NCI-H187 treated with DMSO at 0.1 percent for 48 hours (cell line): ENCODE measurements around the gene LMAN2.
"Not testable (repeated sequence)": the region's sequence is repeated elsewhere in the genome, so short reads cannot be mapped to it uniquely, and the experiment has no call there.

Source experiments
- DNase-seq: peaks from one replicate; lab custom pipeline; 2025; lab: John Stamatoyannopoulos, UW

Gene LMAN2

DNA sequence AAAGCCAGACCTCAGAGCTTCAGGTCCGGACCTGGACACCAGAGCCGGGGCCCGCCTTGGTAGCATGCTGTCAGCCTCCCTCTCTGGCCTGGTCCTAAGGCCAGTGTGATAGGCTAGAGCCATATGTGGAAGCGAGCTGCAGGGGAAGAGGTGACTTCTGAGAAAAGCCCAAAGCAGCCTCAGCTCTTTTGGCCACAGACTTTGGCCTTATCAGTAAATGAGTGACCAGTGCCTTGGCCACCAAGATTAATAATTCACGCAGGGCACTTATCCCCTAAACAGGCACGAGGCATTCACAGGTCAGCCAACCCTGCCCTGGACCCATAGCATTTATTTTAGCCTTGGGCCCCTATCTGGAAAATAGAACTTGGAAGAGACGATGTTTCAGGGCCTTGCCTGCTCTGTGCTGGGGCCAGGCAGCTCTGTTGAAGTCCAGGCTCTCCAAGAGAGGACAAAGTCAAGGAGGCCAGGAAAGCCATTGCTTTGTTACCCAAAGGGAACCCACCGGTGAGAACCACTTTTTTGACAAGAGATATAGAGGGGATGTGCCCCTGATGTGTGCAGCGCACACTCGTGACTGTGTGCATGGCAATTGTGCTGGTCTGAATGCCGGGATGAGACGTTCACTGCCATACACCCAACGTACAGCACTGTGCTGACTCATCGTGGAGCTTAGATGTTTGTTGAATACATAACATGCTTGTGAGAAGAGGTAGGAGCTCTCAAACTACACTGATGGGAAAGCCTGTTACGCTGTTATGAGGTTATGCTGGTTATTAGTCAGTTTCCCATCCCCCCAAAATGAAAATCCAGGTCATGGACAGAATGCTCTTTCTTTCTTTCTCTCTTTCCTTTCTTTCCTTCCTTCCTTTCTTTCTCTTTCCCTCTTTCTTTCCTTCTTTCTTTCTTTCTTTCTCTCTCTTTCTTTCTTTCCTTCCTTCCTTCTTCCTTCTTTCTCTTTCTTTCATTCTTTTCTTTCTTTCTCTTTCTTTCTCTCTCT is 27.7 kb upstream of the LMAN2 start:
- DNase-seq, result no peak

DNA sequence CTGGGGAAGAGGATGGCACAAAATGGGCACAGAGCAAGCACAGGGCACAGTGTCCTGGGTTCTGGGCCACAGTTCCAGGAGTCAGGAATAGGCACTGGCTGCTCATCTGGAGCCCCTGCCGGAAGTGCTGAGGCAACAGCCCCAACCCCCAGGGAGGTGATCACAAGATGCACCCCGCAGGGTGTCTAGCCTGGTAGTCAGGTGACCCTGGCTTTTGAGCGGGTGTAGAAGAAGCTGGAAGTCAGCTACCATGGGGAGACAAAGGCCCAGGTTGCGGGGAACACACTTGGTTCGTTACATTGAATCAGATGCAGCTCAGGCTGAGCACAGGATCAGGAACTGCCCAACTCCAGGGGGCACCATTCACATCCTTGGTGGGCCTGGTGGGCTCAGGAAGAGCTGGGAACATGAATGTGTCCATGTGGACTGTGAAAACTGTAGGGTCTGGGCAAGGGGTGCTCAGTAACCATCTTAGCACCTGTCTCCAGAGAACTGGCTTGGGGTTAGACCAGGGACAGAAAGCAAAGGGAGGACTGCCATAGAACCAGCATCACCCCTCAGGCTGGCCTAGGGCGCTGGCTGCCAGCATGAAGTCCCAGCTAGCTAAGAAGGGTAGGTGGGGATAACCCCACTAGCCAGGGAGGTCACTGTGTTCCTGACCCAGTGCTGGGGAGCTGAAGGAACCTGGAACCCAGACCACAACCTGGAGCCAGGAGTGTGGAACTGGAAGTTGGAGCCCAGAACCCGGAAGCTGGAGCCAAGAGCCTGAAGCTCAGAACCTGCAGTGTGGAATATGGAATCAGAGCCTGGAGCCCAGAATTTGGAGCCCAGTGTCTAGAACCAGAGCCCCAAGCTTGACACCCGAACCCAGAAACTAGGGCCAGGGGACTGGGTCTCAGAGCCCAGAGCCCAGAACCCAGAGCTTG is 26.6 kb upstream of the LMAN2 start:
- DNase-seq, result no peak

GRCh38 chr5:177376107-177376506 is 24.6 kb upstream of the LMAN2 start:
- no peak for DNase-seq

DNA sequence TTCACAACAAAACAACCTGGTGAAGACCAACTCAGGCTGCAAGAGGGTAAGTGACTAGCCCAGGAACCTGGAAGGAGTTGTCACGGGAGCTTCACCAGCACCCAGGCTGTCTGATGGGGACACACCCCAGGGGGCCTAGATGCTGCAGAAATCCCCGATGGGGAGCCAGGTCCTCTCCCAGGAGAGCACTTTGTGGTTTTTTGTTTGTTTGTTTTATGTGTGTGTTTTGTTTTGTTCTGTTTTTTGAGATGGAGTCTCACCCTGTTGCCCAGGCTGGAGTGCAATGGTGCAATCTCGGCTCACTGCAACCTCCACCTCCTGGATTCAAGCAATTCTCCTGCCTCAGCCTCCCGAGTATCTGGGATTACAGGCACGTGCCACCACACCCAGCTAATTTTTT is 24.0 kb upstream of the LMAN2 start:
- DNase-seq, result not testable (repeated sequence)

DNA sequence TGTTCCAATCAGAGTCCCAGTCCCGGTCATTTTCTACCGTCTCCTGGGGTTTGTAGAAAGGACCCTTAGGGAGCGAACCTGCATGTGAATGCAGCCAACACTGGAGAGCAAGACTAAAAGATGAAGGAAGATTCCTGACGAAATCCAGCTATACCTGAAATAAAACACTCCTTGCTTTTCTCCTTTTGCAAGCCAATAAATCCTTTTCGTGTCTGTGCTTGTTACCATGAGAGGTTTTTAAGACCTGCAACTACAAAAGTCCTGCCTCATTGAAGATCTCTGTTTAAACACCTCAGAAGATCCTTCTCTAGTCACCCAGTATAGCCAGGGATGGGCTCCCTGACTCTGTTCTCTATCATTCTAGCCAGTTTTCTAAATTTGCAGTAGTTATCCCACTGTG is 22.7 kb upstream of the LMAN2 start:
- DNase-seq, result no peak

DNA sequence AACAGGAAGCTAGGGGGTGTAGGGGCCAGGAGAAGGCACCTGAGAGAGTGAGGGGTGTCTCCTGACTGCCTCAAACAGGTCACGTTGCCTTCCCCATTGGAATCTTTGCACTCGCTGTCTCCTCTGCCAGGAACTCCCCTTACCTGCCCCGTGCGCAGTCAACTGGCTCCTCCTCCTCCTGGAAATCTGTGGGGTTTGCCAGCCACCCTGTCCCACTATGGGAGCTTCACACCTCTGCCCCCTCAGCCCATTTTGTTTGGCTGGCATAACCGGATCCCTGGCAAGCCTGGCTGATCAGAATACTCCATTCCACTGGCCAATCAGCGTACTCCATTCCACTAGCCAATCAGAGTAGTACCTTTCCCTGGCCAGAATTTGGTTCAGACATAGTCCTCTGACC is 22.3 kb upstream of the LMAN2 start:
- no peak for DNase-seq

GRCh38 chr5:177372910-177373309 is 21.4 kb upstream of the LMAN2 start:
- no peak for DNase-seq

- DNase-seq, result no peak
These were observed 20.8 kb upstream of the LMAN2 start for GRCh38 chr5:177372034-177372896.

GRCh38 chr5:177371120-177372033 is 19.9 kb upstream of the LMAN2 start:
- no peak for DNase-seq

DNA sequence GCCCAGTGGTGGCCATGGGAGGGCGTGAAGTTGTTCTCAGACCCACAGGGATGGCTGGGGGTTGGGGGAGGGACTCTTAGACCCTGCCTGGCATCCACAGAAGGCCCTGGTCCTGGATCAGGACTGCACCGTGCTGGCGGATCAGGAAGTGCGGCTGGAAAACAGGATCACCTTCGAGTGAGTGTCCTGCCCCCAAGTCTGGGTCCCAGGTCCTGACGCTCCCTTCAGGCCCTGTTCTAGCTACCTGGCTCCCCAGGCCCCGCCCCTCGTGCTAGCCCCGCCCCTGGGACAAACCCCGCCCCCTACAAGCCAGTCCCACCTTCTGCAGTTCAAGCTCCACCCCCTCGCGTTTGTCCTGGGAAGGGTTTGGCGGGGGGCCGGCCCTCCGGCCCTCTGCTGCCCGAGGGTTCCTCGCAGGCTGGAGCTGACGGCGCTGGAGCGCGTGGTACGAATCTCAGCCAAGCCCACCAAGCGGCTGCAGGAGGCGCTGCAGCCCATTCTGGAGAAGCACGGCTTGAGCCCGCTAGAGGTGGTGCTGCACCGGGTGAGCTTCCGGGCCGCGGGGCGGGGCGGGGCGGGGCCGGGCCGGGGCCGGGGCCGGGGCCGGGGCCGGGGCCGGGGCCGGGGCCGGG is 19.1 kb upstream of the LMAN2 start:
- DNase-seq, result peak; percentile 38

DNA sequence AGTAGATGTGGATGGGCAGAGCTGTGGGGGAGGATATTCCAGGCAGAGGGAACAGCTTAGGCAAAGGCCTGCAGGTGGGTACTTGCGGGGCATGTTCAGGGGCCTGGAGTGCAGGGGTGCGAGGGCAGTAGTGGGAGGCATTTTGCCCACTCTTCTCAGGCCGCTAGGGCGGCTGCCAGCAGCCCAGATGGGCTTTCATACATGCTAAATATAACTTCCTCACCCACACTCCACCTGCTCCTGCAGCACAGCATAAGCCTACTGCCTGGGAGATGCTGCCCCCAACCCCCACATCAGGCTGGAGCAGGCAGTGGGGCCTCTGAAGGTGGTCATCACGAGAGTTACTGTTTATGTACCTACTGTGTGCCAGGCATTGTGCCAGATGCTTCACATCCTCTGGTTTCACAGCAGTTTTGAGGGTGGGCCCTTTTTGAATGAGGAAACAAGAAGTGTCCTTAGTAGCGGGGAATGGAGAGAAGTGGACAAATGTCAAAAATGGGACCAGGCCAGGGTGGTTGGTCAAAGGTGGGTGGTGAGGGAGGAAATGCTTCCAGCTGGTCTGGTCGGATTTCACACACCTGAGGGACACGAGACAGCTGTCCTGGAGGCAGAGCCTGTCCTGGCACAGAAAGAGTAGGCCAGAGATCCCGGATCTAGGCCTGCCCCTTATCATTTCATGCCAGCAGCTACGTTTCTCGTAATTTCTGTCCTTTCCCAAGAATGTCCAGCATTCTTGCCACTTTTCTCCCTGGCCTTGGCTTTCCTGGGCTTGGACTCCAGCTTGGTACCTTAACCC is 18.4 kb upstream of the LMAN2 start:
- DNase-seq, result no peak

GRCh38 chr5:177368869-177369644 is 17.6 kb upstream of the LMAN2 start:
- DNase-seq, result no peak

GRCh38 chr5:177367981-177368868 is 16.8 kb upstream of the LMAN2 start:
- DNase-seq, result no peak

DNA sequence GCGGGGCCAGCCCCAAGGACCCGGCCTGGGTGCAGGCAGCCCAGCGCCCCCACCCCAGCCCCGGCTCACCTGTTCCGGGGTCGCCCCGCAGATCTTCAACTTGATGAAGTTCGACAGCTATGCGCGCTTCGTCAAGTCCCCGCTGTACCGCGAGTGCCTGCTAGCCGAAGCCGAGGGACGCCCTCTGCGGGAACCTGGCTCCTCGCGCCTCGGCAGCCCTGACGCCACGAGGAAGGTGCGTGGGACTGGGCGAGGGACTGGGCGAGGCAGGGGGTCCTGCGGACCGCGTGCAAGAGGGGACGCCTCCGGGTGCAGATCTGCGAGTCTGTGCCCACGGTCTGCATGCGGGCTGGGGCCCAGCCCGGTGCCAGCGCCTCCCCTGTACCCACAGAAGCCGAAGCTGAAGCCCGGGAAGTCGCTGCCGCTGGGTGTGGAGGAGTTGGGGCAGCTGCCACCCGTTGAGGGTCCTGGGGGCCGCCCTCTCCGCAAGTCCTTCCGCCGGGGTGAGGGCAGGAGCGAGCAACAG is 15.9 kb upstream of the LMAN2 start:
- DNase-seq, result no peak

DNA sequence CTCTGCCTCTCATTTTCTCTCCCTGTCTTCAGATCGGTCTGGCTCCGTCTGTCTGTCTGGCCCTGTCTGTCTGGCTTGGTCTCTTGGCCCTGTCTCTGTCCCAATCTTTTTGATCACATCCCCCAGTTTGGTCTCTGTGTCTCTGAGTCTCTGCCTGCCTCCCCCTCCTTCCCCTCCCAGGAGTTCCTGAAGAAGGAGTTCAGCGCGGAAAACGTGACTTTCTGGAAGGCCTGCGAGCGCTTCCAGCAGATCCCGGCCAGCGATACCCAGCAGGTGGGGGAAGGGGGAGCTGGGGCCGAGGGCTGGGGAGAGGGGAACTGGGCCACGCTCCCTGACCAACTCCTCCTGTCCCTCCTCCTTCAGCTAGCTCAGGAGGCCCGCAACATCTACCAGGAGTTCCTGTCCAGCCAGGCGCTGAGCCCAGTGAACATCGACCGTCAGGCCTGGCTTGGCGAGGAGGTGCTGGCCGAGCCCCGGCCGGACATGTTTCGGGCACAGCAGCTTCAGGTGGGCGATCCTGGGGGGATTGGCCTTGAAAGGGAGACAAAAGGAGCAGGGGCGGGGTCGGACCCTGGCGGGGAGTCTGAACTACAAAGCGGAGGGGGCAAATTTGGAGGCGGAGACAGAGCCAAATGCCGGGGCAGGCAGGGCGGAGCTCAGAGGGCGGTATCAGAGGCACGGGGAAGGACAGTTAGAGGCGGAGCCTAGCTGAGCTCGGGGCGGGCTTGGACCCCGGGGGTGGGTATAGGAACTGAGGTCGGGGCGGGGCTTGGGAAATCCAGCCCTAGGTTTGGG is 15.3 kb upstream of the LMAN2 start:
- DNase-seq, result peak; percentile 22

DNA sequence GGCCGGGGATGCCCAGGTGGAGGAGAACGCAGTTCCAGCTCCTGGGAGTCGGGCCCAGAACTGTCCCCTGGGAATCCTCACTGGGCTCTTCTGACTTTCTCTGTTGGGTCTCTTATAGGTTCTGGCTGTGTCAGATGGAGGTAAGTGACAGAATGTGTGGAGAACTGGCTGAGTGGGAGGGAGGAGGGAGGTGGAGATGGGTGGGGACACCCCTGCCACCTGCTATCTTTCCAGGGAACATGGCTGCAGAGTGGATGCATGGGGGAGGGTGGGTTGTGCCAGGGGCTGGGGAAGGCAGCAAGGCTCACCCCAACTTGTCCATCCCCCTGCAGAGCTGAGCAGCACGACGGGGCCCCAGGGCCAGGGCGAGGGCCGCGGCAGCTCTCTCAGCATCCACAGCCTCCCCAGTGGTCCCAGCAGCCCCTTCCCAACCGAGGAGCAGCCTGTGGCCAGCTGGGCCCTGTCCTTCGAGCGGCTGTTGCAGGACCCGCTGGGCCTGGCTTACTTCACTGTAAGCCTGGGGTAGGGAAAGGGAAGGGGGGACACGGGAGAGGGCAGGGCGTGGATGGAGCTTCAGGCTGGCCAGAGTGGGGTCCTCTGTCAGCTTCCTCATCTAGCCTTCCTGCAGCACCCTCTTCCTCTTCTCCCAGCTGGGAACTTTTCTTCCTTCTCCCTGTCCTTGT is 14.5 kb upstream of the LMAN2 start:
- DNase-seq, result no peak
